ENCODE measurements around the gene LITAFD.

LITAFD gene

GRCh38 chr16:8920645-8921346 is 38.6 kb downstream of the LITAFD start:
- no peak for DNase-seq (ENCODE audit: low read depth)

- no peak for DNase-seq (ENCODE audit: low read depth)
Measured at GRCh38 chr16:8921347-8921984, 39.3 kb downstream of the LITAFD start.

- DNase-seq (ENCODE audit: low read depth) = no peak
Measured at GRCh38 chr16:8923199-8923598, 41.0 kb downstream of the LITAFD start.

GRCh38 chr16:8924214-8924613 is 42.1 kb downstream of the LITAFD start:
- no peak for DNase-seq (ENCODE audit: low read depth)

- DNase-seq (ENCODE audit: low read depth) = no peak
Measured at GRCh38 chr16:8925455-8925854, 43.3 kb downstream of the LITAFD start.

- no peak for DNase-seq (ENCODE audit: low read depth)
Measured at GRCh38 chr16:8926827-8927226, 44.7 kb downstream of the LITAFD start.

- DNase-seq (ENCODE audit: low read depth) = no peak
Measured at GRCh38 chr16:8928467-8928957, 46.4 kb downstream of the LITAFD start.

GRCh38 chr16:8929086-8929748 is 47.1 kb downstream of the LITAFD start:
- DNase-seq (ENCODE audit: low read depth) = no peak

GRCh38 chr16:8931859-8932258 is 49.7 kb downstream of the LITAFD start:
- DNase-seq (ENCODE audit: low read depth) = no peak

- DNase-seq (ENCODE audit: low read depth) = no peak
Measured at GRCh38 chr16:8934601-8935000, 52.5 kb downstream of the LITAFD start.

All from stimulated activated CD8-positive, alpha-beta memory T cell treated with anti-CD3 and anti-CD28 coated beads, Interleukin-12 subunit alpha, Interleukin-12 subunit beta, amount 100 ng/mL, for 4 hours (primary cell).